Erythroblast (primary cell): Measurements from ENCODE around the gene PTBP2.

Experiments used
- GATA1 ChIP-seq: IDR thresholded peaks from 2 replicates; pipeline ENCODE4 v1.6.1; 2011; ENCODE audit warnings: low read depth, mild to moderate bottlenecking, control low read depth, low read length, moderate library complexity
- POLR2A ChIP-seq: IDR thresholded peaks from 2 replicates; pipeline ENCODE4 v1.6.1; 2011; ENCODE audit warnings: mild to moderate bottlenecking, low read length

- TF ChIP-seq POLR2A: no peak
- TF ChIP-seq GATA1: no peak
These were observed 14.6 kb upstream of the PTBP2 start for GRCh38 chr1:96707023-96707422.
